Activated naive CD8-positive, alpha-beta T cell treated with anti-CD3 and anti-CD28 coated beads, Interleukin-2, amount 10 ng/mL, durations not matched to agents 7 days and 5 days (primary cell): Measurements from ENCODE around the gene PRSS27. TPM values are rescaled to one million over a fixed set of nuclear protein-coding genes. Genes with fewer than 3 reads are reported as not detected.

Experiments
- ATAC-seq: fragments of 150-1000 bp; cut with Tn5 transposase; one replicate; pipeline ENCODE4 v1.10.0; 2021; ENCODE audit warnings: low read depth, moderate library complexity
- POLR2A ChIA-PET: fragments of 350-600 bp; sonication (Branson Sonifier 250); formaldehyde crosslinking; loops from one replicate; lab custom pipeline; 2021; ENCODE audit warnings: antibody characterized with exemption; lab: Charles Lee
- DNase-seq: peaks from one replicate; pipeline ENCODE4 v3.0.0; 2021
- H3K27ac Mint-ChIP-seq: one replicate; pipeline ENCODE4 v1.8.0; 2022; ENCODE audit warnings: mild to moderate bottlenecking, mixed read lengths
- H3K27me3 Mint-ChIP-seq: one replicate; pipeline ENCODE4 v1.8.0; 2022; ENCODE audit warnings: mild to moderate bottlenecking, moderate library complexity, mixed read lengths
- H3K36me3 Mint-ChIP-seq: one replicate; pipeline ENCODE4 v1.8.0; 2021; ENCODE audit warnings: mild to moderate bottlenecking, mixed read lengths
- H3K4me1 Mint-ChIP-seq: one replicate; pipeline ENCODE4 v1.8.0; 2021; ENCODE audit warnings: mixed read lengths
- H3K4me3 Mint-ChIP-seq: one replicate; pipeline ENCODE4 v1.8.0; 2022; ENCODE audit warnings: mild to moderate bottlenecking, moderate library complexity, mixed read lengths
- H3K9me3 Mint-ChIP-seq: one replicate; pipeline ENCODE4 v1.8.0; 2021; ENCODE audit warnings: mixed read lengths
- total RNA-seq, 2 experiments: library from RNA; stranded (reverse); gene quantifications; one replicate each; pipeline ENCODE4 v1.2.3, GENCODE V29; 2021

Gene PRSS27
- total RNA-seq, 2 experiments from 2014 or later = 1.9 to 2.2 TPM

DNA sequence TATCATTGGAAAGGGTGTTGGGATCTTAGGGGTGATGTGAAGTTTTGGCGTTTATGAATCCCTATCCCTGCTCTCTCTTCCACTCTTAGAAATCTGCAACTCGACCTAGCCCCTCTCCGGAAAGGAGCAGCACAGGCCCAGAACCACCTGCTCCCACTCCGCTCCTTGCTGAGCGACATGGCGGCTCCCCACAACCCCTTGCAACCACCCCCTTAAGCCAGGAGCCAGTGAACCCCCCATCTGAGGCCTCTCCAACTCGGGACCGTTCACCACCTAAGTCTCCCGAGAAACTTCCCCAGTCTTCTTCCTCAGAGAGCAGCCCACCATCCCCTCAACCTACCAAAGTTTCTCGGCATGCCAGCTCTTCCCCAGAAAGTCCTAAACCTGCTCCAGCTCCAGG is 41.4 kb upstream of the PRSS27 start:
- Mint-ChIP-seq H3K9me3 (no peaks in the 10 kb centered on the region), H3K4me1 (peaks cover 16% of the 10 kb centered on the region), H3K4me3 (no peak overlapping the region), H3K27me3 (no peaks in the 10 kb centered on the region), H3K36me3 (peaks cover 68% of the 10 kb centered on the region), H3K27ac (no peak overlapping the region)
- POLR2A ChIA-PET = no interaction called here
- no peak for ATAC-seq
- no peak for DNase-seq

DNA sequence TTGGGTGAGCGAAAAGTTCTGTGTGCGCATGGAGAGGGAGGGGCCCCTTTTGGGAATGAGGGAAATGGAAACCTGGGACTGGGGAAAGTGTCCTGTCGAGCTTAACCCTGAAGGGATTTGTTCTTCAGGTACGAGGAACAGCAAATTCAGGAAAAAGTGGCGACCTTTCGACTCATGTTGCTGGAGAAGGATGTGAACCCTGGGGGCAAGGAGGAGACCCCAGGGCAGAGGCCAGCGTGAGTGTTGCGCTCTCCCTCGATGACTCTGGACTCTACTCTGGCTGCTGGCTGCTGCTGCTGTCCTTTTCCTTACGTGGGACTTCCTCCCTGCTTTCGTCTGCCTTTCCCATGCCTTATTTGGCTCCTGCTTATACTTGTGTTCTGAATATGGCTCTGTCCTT is 37.3 kb upstream of the PRSS27 start:
- DNase-seq (no peak), ATAC-seq (no peak)
- Mint-ChIP-seq H3K4me1 (peaks cover 40% of the 10 kb centered on the region), H3K9me3 (no peaks in the 10 kb centered on the region), H3K4me3 (no peak overlapping the region), H3K27ac (peak overlapping the region; percentile 49), H3K27me3 (no peaks in the 10 kb centered on the region), H3K36me3 (peaks cover 67% of the 10 kb centered on the region)
- POLR2A ChIA-PET = interaction anchor here (2.1 kb wide), 1 partner anchor 19 kb away, joined by 9 read pairs; the partner anchor contains the start of gene ELOB

DNA sequence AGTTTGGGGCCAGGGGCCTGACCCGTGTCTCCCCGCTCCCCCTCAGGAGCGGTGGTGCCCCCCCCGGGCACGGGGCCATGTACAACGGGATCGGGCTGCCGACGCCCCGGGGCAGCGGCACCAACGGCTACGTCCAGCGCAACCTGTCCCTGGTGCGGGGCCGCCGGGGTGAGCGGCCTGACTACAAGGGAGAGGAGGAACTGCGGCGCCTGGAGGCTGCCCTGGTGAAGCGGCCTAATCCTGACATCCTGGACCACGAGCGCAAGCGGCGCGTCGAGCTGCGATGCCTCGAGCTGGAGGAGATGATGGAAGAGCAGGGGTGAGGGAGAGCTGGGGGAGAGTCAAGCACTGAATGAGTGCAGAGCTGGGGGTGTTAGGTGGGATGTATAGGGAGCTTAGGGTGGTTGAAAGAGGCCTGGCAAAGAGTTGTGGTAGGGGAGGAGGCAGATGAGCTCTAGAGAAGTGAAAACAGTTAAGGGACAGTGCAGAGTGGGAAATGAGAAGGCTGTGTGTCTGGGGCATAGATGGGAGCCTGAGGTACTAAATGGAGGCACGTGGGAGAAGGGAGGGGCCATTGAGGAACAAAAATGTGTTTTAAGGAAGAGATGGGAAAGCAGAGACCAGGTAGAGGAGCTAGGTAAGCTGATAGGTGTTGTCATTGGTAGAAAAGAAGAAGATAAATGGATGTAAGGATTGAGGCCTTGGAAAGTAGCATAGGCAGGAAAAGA is 36.4 kb upstream of the PRSS27 start:
- Mint-ChIP-seq H3K4me1 (peaks cover 44% of the 10 kb centered on the region), H3K27ac (no peak overlapping the region), H3K27me3 (no peaks in the 10 kb centered on the region), H3K4me3 (no peak overlapping the region), H3K9me3 (no peaks in the 10 kb centered on the region), H3K36me3 (peaks cover 60% of the 10 kb centered on the region)
- ATAC-seq = no peak
- POLR2A ChIA-PET = interaction anchor here (0.9 kb wide), 1 partner anchor 20 kb away, joined by 4 read pairs; the partner anchor contains the start of gene ELOB
- no peak for DNase-seq

DNA sequence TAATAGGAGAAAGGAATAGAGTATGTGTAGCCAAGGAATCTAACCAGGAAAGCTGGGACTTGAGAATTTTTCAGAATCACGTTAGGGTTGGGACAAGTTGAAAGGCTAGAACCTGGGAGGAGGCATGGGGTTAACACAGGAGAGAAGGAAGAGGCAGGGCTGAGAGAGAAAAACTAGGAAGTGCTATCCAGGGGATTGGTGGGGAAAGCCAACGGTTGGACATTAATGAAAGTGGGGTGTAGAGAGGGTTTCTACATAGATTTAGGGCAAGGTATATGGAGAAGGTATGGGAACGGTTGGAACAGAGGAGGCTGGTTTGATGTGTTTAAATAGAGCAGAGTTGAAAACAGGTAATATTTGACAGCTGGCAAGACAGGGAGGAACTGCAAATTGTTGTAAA is 35.1 kb upstream of the PRSS27 start:
- Mint-ChIP-seq H3K4me1 (peaks cover 53% of the 10 kb centered on the region), H3K4me3 (peak overlapping the region; percentile 91), H3K9me3 (no peaks in the 10 kb centered on the region), H3K36me3 (peaks cover 50% of the 10 kb centered on the region), H3K27ac (peak overlapping the region; percentile 34), H3K27me3 (no peaks in the 10 kb centered on the region)
- ATAC-seq = no peak
- no peak for DNase-seq
- POLR2A ChIA-PET = no interaction called here

DNA sequence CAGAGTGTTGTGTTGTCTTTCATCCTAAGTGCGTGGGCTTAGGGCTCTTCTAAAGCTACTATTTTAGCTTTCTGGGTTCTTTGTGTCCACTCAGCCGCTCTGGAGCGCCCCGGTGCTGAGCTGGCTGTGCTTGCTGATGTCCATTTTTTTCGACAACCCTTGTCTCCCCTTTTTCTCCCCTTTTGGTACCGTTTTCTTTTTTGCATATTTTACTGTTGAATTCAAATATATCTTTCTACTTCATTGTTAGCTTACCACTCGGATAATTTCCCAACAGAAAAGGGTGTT is 33.7 kb upstream of the PRSS27 start:
- DNase-seq (no peak), ATAC-seq (no peak)
- Mint-ChIP-seq H3K9me3 (no peaks in the 10 kb centered on the region), H3K27me3 (no peaks in the 10 kb centered on the region), H3K36me3 (peaks cover 41% of the 10 kb centered on the region), H3K27ac (peak overlapping the region; percentile 97), H3K4me3 (peak overlapping the region; percentile 91), H3K4me1 (peaks cover 62% of the 10 kb centered on the region)
- POLR2A ChIA-PET = interaction anchor here (0.7 to 3.8 kb wide), 7 partner anchors 9 to 130 kb away, joined by 3 to 52 read pairs (median 5); partner anchors contain the start of gene ELOB

DNA sequence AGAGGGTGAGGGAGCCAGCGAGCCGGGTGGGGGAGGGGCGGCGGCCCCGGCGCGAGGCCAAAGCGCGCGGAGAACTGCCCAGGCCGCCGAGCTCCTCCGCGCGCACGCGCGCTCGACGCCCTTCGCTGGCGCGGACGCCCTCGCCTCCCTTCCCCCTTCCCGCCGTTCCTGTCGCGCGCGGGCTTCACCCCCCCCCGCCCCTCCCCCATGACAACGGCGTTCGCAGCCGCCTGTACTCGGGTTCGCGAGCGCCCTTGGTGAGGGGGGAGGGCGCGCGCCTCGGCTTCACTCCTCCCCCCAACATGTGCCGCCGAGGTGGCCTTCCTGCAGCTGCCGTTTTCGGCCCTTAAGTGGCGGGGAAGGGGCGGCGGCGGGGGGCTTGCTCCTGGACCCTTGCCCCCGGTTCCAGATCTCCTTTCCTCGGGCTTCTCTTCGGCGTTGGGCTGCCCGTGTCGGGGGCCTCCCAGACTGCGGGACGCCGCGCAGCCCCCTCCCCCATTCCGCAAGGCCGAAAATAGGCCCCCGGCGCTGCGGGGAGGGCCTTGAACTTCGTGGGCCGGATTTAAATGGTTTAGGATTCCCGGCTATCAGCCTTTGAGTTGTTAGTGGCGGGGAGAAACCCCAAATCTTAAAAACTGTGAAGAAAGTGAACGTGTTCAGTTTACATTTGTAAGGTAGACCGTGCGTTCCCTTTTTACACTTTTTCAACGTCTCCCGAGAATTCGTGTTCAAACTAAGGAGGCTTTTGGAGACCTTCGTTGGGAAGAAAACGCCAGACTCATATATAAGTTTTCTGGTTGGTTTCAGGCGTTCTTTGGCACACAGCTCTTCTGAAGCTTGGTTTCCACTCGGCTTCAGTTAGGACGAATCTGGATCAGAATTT is 33.1 kb upstream of the PRSS27 start:
- POLR2A ChIA-PET = interaction anchor here (0.6 to 3.8 kb wide), 10 partner anchors 8 to 227 kb away, joined by 3 to 52 read pairs (median 4); partner anchors contain the start of genes ELOB, FLYWCH2 and PKMYT1
- no peaks in the 10 kb centered on the region for H3K27me3 Mint-ChIP-seq

DNA sequence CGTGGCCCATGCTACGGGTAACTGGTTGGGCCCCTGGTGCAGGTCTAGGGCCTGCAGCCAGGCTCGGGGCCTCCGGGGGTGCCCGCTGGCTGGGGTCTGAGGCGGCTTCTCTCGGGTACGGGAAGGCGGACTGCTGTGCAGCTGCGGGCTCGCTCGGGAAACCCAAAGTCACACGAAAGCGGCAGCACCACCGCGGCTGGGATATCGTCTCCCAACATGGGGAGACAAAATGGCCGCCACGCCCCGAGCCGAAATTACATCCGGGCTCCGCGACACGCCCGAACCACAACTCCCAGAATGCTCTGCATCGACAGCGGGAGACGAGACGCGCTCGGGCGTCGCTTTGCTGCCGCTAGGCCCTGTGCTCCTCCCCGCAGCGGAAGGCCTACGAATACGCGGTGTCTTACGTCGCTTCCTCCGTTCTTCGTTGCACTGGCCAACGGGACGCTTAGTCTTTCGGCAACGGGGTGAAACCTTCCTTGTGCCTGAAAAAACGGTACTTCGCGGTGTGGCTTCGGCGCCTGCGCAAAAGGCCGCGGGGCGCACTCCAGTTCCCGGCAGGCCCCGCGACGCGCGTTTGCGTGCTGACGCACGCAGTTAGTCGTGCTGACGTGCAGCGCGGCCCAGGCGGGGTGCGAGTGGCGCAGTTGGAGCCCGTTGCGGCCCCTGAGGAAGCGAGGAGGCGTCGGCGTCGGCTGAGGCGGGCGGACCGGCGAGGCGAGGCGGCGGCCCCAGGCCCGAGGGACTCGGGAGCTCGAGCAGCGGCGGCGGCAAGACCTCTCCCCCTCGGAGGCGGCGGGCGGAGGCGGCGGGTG is 32.2 kb upstream of the PRSS27 start, which contains the start of gene SRRM2:
Gene SRRM2, plus strand, starts transcription at position 604 of the 815 bp plus-strand sequence. CDS start 3,727 bp downstream, outside the sequence.
- peak; percentile 89 for ATAC-seq
- Mint-ChIP-seq H3K4me3 (peak within 1 kb of the TSS; percentile 91), H3K27me3 (no peaks in the 10 kb centered on the region), H3K4me1 (peaks cover 56% of the 10 kb centered on the region), H3K27ac (peak within 1 kb of the TSS; percentile 97), H3K9me3 (no peaks in the 10 kb centered on the region), H3K36me3 (peaks cover 31% of the 10 kb centered on the region)
- POLR2A ChIA-PET = interaction anchor here (1.2 to 3.8 kb wide), 4 partner anchors 12 to 228 kb away, joined by 4 to 52 read pairs (median 10); partner anchors contain the start of genes ELOB, FLYWCH2 and PKMYT1
- peak; percentile 96 for DNase-seq

More for the DNA sequence above, 33.1 kb upstream of the PRSS27 start:
- H3K27ac Mint-ChIP-seq = peak overlapping the region; percentile 97
- no peaks in the 10 kb centered on the region for H3K9me3 Mint-ChIP-seq
- ATAC-seq (peak; percentile 48), DNase-seq (no peak)
- H3K4me3 Mint-ChIP-seq = peak overlapping the region; percentile 91
- peaks cover 62% of the 10 kb centered on the region for H3K4me1 Mint-ChIP-seq
- H3K36me3 Mint-ChIP-seq = peaks cover 37% of the 10 kb centered on the region

DNA sequence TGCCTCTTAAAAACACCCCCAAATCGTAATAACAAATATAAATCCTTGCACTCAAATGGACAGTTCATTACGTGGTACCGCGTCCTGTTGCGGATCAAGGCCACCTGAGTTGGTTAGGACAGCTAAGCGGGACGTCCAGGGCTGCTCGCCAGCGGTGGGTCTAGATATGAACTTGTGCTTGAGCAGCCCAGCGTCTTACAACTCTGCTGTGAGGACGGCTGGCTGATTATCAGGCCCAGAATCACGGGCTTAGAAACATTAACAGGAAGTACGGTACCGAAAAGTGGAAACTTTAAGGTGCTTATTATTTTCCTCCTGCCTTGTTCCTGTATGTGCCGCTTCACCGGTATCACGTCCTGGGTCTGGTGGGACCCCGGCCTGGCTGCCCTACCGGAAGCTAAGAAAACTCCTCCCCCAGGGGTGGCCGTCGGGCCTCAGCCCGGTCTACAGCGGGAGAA is 31.6 kb upstream of the PRSS27 start:
- Mint-ChIP-seq H3K27ac (peak overlapping the region; percentile 97), H3K27me3 (no peaks in the 10 kb centered on the region), H3K4me1 (peaks cover 51% of the 10 kb centered on the region), H3K4me3 (peak overlapping the region; percentile 91), H3K9me3 (no peaks in the 10 kb centered on the region), H3K36me3 (peaks cover 26% of the 10 kb centered on the region)
- POLR2A ChIA-PET = interaction anchor here (1.1 to 3.8 kb wide), 2 partner anchors 25 to 161 kb away, joined by 3 to 52 read pairs; partner anchors contain the start of gene ELOB
- ATAC-seq (no peak), DNase-seq (no peak)

DNA sequence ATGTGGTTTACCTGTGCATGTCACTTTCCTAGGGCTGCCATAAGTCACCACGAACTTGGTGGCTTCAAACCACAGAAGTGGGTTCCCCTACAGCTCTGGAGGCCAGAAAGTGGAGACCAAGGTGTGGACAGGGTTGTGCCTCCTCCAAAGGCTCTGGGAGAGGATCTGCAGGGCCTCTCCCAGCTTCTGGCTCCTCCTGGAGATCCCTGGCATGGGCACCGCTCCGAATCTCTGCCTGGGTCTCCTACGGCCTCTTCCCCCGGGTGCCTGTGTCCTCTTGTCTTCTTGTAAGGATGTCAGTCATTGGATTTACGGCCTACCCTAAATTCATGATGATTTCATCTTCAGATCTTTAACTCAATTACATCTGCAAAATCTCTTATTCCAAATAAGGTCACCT is 29.9 kb upstream of the PRSS27 start:
- POLR2A ChIA-PET = no interaction called here
- DNase-seq = peak; percentile 41

DNA sequence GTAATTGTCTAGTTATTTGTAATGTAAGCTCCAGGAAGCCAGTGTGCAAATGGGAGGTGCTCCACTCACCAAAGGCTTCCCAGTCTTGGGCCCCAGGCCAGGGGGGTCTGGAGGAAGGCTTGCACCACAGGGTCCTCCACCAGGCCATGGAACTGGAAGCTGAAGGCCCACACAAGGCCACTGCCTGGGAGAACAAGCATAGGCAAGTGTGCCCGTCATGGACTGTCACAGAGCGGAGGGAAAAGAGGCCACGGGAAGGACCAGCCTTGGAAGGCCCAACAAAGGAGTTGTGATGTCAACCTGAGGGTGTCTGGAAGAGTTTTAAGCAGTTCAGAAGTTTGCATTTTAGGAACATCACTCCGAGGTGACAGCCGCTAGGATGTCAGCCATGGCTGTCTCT is 29.5 kb upstream of the PRSS27 start:
- Mint-ChIP-seq H3K27me3 (peaks cover 3% of the 10 kb centered on the region), H3K4me3 (peak overlapping the region; percentile 25), H3K36me3 (peaks cover 13% of the 10 kb centered on the region), H3K27ac (peak overlapping the region; percentile 68), H3K4me1 (peaks cover 34% of the 10 kb centered on the region), H3K9me3 (no peaks in the 10 kb centered on the region)
- POLR2A ChIA-PET = no interaction called here
- DNase-seq (no peak), ATAC-seq (no peak)

More for the DNA sequence above, 29.9 kb upstream of the PRSS27 start:
- no peaks in the 10 kb centered on the region for H3K9me3 Mint-ChIP-seq
- peak overlapping the region; percentile 97 for H3K27ac Mint-ChIP-seq
- H3K36me3 Mint-ChIP-seq = peaks cover 14% of the 10 kb centered on the region
- peak overlapping the region; percentile 91 for H3K4me3 Mint-ChIP-seq
- H3K4me1 Mint-ChIP-seq = peaks cover 37% of the 10 kb centered on the region
- no peaks in the 10 kb centered on the region for H3K27me3 Mint-ChIP-seq
- no peak for ATAC-seq

DNA sequence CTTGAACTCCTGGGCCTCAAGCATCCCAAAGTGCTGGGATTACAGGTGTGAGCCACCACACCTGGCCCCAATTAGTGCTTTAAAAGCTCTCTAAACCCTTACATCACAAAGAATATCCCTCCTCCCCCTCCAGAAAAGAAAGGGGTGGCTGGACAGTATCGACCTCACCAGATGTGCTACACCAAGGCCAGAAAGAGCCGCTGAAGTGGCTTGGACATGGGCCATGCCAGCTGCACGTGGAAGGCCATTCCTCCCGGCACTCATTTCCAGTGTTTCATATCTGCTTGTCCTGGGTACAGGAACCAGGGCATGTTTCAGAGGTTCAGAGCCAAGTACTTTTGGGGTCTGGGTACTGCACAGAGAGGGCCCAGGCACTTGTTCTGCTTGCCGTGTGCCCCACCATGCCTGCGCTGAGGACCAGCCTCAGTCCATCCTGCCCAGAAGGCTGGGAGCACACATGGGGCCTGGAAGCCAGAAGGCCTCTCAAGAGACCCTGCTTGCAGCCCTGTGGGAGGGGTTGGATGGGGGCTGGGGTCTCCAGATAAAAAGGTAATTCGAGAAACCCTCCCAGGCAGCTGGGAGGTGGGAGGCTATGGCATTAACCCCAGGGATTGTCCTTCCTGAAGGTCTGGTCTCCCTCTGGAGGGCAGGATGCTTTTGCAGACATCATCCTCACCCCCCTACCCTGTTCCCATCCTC is 28.9 kb upstream of the PRSS27 start:
- Mint-ChIP-seq H3K27ac (peak overlapping the region; percentile 68), H3K27me3 (peaks cover 3% of the 10 kb centered on the region), H3K4me1 (peaks cover 28% of the 10 kb centered on the region), H3K36me3 (peaks cover 8% of the 10 kb centered on the region), H3K9me3 (no peaks in the 10 kb centered on the region), H3K4me3 (no peak overlapping the region)
- POLR2A ChIA-PET = no interaction called here
- ATAC-seq (no peak), DNase-seq (no peak)

DNA sequence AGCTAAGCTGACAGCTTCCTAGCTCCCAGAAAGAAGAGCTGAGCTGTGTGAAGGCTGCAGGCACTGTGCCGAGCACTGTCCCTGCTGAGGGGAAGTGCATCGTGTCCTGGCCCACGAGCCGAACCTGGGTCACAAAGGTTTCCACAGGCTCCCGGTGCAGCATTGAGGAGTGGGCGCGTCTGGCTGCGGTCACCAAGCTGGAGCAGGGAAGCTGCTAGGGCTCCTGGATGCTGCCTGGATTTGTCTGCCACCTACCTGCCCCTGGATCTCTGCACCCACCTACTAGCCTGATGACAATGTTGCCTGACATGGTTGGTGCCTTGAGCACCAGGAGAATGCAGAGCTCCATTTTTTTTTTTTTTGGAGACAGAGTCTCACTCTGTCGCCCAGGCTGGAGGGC is 25.9 kb upstream of the PRSS27 start:
- H3K9me3 Mint-ChIP-seq = no peaks in the 10 kb centered on the region
- H3K27me3 Mint-ChIP-seq = peaks cover 3% of the 10 kb centered on the region
- no peak overlapping the region for H3K4me3 Mint-ChIP-seq
- H3K27ac Mint-ChIP-seq = no peak overlapping the region
- peaks cover 2% of the 10 kb centered on the region for H3K36me3 Mint-ChIP-seq
- no peak for DNase-seq
- POLR2A ChIA-PET = interaction anchor here (0.6 to 1.2 kb wide), 3 partner anchors 18 to 579 kb away, joined by 3 to 4 read pairs (median 3); partner anchors contain the start of gene KCTD5
- no peak for ATAC-seq
- peaks cover 18% of the 10 kb centered on the region for H3K4me1 Mint-ChIP-seq
